Measurements from ENCODE around the gene LRAT.
"Not testable (repeated sequence)": the region's sequence is repeated elsewhere in the genome, so short reads cannot be mapped to it uniquely, and the experiment has no call there.

Gene LRAT

GRCh38 chr4:154743683-154744340, at the start of gene LRAT:
TSS of gene LRAT (plus strand) at chr4:154744000. CDS start at chr4:154744327, 327 bp downstream.
- no peak for DNase-seq

GRCh38 chr4:154707877-154708276, 35.9 kb upstream of the LRAT start:
- no peak for DNase-seq

- no peak for DNase-seq
Measured at GRCh38 chr4:154709550-154709949, 34.2 kb upstream of the LRAT start.

- no peak for DNase-seq
Measured at GRCh38 chr4:154711522-154711921, 32.3 kb upstream of the LRAT start.

DNA sequence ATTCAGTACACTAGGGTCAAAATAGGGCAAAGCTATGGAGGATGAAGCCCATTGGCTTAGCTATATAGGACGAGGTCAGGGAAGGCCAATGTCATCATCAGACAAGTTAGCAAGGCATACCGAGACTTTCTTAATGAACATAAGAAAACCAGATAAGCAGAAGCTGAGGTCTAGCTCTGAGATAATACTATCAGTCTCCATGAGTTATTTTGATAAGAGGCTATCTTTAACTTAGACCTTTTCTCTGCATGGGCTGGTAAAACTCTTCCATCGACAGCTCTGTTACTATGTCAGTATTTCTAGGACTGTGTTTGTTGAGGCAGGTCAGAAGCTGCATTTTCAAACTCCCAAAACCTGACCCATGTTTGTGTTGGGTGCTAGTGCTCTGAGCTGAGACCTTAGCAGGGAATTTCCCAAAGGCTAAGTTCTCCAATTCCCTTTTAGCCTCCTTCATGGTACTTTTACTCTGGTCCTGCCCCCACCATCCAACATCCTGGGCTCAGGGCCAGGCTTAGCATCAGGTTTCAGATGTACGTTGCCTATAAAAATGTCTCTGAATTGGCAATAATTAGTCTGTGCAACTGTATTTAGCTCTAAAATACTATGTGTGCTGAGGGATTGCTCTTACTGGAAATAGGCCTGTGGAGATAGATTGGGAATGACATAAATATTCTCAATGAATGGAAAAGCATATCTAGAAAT, 29.3 kb upstream of the LRAT start:
- DNase-seq, result no peak

DNA sequence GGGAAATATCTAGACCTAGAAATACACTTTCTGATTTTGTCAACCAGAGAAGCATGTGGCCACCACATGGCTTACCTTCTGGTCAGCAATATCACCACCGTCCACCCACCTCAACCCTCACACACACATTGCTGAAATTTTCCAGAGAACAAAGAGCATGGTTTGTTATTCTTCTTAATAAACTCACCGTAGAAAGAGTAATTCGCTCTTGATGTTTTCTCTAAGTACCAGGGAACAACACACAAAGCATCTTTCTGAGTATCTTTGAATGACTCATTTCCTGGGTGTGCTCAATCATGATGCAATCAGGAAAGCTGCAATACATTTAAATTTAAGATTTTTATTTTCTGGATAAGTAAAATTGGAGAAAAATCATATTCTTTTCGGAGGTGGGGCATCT, 24.7 kb upstream of the LRAT start:
- DNase-seq, result no peak

DNA sequence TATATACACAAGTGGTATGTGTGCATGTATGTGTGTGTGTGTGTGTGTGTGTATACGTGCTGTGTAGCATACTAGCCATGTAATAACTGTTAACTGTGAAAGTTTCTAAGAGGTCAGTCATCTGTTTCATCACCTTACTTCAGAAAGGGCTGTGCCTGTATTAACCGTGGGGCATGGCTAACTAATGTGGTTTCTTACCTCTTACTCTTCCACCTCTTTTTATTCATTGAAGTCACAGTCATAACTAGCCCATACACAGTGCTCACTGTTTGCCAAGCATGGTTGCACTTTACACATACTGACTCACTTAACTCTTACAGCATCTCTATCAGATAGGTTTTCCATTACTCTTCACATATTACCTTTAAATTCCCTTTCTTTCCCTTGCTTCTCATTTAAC, 23.7 kb upstream of the LRAT start:
- DNase-seq, result no peak

DNA sequence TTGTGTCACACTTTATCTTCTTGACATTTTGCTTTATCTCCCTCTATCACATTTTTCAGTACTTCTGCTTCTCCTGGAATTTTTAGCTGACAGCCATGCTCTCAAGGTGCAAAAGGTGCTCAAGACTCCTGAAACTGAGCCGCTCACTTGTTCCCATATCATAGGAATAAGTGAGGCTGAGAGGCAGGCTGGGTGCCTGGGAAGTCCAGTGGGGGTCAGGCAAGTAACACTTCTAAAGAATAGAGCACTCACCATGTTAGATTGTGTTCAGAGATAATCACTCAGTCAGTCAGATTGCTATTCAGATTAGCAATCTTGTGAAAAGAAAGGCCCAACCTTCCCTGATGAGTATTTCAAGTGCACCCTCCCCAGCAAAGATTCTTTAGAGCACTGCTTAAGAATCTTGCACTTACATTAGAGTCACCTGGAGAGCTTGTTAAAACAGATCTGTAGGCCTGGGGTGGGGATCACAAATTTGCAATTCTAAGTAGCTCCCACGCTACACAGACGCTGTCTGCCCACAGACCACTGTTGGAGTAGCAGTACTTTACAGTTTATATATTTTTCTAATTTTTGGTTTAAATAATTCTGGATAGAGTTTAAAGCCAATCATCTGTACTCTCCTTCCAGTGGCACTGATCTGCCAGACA, 23.1 kb upstream of the LRAT start:
- no peak for DNase-seq

DNA sequence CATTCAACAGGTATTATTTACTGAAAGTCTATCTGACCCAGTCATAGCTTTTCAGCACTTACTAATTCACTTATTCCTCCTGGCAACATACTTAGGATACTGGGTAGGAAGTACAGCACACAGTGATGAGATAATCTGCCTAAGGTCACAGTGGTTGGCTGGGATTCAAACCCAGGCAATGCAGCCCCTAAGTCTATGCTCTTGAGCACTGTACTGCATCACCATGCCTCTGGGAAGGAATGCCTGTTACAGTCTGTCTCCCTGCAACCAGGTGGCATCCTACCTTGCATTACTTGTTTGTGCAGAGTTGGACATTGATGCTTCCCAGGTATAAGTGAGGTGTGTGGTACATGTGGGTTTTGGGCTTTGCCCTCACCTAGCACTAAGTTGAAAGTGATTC, 21.5 kb upstream of the LRAT start:
- no peak for DNase-seq

DNA sequence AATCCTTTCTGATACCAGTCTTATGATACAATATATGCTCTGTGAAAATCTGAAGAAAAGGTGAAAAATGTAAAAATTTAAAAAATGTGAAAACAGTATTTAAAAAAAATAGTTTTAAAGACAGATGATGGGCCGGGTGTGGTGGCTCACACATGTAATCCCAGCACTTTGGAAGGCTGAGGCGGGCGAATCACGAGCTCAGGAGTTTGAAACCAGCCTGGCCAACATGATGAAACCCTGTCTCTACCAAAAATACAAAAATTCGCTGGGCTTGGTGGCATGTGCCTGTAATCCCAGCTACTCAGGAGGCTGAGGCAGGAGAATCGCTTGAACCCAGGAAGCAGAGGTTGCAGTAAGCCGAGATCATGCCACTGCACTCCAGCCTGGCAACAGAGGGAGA, 20.2 kb upstream of the LRAT start:
- DNase-seq, result not testable (repeated sequence)

GRCh38 chr4:154727540-154727939, 16.3 kb upstream of the LRAT start:
- no peak for DNase-seq

DNA sequence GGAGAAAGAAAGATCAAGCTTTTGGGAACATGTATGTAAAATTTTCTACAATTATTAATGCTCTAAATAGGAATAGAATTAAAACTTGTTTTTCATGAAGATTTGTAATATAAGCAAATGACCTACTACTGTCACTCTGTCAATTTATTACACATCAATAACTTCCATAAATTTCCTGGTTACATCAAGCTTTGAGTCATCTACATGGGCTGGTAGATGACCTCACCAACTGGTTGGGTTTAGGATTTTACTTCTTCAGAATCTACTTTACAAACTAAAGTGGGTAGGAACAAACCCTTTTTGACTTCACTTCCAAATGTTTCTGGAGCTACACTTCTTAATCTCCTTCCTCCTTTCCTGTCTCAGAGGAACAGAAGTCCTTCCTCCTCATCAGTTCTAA, 12.0 kb upstream of the LRAT start:
- DNase-seq, result no peak

DNA sequence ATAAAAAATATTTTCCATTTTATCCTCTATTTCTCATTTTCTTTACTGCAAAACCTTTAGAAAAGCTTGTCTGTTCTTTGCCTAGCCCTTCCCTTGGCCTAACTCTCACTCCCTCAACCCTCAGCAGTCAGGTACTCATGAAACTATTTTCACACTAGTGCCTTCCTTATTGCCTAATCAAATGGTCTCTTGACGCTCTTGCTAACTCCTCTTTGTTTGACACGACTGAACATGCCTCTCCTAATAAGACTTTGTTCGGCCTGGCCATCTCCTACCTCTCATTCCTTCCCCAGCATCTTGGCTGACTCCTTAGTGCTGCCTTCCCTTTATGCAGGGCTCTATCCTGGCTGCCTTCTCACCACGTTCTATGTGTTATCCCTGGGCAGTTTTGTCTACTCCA, 11.1 kb upstream of the LRAT start:
- no peak for DNase-seq

DNA sequence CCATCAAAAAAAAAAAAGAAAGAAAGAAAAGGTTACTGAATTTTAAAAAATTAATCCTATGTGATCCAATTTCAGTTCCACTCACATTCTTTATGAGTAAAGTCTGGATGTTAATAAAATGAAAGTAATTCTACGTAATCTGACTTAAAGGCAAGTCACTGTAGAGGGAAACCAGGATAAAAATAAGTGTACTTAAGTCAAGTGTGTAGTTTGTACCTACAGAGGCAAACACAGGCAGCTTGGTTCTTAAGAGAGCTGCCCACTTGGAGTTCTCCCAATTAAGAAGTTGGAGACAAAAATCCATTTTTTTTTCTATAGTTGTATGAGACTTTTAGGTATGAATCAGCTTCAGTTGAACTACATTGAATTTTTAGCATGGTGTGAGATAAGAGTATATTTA, 7.0 kb upstream of the LRAT start:
- DNase-seq, result no peak

DNA sequence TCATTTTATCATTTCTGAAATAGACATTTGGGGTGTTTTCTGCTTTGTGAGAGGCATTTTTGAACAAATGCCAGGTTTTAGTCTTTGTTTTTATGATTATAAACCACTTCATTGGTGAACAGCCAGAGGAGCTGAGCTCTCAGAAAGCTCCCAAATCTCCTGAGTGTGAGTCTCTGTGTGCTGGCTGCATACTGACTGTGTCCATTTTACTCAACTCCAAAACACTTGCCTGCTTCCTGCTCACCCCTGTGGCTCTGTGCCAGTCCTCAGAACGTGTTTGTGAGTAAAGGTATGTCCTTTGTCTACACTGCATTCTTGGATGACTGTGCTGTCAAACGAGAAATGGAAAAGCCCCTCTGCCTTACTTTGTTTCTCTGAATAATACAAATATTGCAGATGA, 5.4 kb upstream of the LRAT start:
- no peak for DNase-seq

DNA sequence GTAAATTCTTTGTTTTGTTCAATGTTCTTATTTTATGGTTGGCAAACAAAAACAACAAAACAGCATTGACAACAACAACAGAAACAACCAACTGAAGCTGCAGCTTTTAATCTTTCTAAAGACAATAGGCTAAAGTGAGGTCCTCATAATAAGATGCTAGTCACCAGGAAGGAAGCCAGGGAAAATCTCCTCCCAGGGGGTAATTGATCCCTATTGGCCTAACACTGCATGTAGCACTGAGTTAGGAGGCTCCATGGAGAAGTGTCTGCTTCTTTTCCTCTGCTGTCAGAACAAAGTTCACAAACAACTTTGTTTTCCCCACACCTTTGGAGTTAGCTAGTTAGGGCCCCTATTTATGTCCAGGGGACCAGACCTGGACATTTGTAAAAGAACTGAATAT, 4.7 kb upstream of the LRAT start:
- no peak for DNase-seq

DNA sequence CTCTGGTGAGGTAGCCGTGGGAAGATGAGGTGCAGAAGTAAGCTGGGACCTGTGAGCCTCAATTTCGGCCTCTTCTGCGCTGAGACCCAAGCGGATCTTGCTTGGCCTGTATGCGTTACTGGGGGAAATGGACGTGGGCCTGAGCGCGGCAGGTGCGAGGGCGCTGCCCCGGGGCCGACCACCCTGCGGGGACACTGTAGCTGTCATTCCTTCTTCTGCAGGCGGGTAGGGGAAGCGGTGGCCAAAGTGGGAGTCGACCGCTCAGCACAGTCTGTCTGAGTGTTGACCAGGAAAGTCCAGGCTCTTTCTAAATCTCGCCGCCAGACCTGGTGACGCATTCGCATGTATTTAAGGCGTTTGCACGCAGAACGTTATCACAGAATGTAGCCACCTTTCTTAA, 3.3 kb upstream of the LRAT start:
- DNase-seq, result no peak

- no peak for DNase-seq
Measured at GRCh38 chr4:154741131-154741665, 2.6 kb upstream of the LRAT start.

DNA sequence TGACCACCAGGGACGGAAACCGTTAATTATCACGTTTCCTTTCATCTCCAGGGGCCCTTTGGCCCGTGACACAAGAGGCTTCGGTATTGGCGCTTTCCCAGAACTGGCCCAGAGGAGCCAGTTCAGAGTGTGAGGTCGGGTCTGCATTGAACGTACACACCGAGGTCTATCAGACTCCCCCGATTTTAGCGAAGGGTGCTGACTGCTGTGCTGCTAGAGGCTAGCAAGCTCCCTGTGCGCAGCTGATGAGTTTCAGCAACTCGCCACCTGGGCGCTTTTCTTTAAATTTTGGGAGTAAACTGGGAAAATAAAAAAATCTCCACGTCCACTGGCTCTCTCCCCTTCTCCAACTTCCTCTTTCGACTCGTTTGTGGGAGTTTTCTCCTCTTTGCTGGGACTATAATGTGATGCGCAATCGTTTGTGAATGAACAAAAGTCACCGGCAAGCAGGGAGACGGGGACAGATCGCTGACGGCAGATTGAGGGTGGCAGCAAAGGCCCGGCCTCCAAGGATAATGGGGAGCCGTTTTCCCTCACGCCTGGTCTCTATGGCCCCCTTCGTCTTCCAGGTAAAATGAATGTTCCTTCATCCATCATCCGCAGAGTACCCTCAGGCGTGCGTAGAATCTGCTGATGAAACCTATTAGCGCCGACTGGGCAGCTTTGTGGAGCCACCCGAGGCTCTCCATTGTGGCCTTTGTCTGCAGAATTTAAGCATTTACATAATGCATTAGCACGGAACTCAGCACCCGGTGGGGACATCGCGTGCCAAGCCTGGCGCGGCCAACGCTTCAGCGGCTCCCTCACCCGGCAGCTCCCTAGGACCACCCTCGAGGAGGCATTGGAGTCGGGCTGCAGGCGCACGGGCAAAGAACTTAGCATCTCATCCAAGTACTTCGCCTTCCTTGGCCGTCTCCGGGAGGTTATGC, 1.6 kb upstream of the LRAT start:
- DNase-seq, result no peak

GRCh38 chr4:154744341-154744926, 634 bp downstream of the LRAT start:
- no peak for DNase-seq

GRCh38 chr4:154757713-154758112, 13.9 kb downstream of the LRAT start:
- DNase-seq, result no peak

DNA sequence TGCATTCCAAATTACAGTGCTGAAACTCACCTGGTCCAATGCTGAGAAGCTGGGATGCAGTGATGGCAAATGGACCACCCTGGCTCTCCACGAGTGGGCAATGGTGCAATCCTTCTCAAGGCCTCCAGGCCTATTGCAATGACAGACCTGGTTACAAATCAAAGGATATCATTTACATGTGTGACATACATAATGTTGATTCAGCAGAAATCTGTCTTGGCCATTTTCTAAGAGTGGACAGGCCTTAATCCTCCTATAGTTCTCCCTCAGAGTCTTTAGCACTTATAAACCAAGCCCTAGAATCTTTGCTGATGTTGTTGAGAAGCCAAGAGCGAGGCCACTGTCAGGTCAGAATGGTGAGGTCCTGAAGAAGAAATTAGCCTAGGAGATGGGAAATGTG, 17.1 kb downstream of the LRAT start:
- no peak for DNase-seq

DNA sequence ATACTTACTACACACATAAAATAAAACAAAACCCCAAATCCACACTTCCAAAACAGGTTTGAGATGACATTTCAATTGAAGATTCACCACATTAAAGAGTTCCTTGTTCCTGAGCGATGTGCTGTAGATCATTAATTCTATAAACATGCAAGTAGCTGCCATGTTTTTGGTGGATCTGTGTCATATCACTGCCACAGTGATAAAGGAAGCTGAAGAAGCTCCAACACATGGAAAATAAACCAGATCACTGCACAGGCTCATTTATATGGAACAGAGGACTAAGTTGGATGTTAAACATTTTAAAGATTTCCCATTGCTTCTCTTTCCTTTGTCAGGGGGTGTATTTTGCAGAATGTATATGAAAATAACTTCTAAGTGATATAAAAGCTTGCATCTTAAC, 34.5 kb downstream of the LRAT start:
- DNase-seq, result no peak

Data from RPMI8226 (cell line).